GM12872 (cell line): ENCODE data around the gene CHAT.

Source experiments
- TF ChIP-seq, protein P1 (sequence below): IDR thresholded peaks from 3 replicates; pipeline ENCODE4 v1.5.1; 2011; ENCODE audit warnings: low read depth, mild to moderate bottlenecking, low read length, moderate library complexity; ENCODE audit not compliant: insufficient read depth

Gene CHAT

DNA sequence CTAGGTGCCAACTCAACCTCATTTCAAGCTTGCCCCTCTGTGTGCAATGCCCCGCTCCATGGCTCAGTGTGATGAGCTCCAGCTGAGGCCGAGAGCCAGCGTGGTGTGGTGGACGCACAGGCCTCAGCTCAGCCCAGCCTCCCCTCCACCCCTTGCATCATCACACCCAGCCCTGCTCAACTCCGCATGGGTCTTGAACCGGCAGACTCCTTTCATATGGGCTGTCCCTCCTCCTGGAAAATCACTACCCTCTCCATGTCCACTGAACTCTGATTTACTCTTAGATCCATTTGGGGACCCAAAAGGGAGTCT lies 20.3 kb upstream of the CHAT start:
- TF ChIP-seq, protein P1, sequence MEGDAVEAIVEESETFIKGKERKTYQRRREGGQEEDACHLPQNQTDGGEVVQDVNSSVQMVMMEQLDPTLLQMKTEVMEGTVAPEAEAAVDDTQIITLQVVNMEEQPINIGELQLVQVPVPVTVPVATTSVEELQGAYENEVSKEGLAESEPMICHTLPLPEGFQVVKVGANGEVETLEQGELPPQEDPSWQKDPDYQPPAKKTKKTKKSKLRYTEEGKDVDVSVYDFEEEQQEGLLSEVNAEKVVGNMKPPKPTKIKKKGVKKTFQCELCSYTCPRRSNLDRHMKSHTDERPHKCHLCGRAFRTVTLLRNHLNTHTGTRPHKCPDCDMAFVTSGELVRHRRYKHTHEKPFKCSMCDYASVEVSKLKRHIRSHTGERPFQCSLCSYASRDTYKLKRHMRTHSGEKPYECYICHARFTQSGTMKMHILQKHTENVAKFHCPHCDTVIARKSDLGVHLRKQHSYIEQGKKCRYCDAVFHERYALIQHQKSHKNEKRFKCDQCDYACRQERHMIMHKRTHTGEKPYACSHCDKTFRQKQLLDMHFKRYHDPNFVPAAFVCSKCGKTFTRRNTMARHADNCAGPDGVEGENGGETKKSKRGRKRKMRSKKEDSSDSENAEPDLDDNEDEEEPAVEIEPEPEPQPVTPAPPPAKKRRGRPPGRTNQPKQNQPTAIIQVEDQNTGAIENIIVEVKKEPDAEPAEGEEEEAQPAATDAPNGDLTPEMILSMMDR: no peak

DNA sequence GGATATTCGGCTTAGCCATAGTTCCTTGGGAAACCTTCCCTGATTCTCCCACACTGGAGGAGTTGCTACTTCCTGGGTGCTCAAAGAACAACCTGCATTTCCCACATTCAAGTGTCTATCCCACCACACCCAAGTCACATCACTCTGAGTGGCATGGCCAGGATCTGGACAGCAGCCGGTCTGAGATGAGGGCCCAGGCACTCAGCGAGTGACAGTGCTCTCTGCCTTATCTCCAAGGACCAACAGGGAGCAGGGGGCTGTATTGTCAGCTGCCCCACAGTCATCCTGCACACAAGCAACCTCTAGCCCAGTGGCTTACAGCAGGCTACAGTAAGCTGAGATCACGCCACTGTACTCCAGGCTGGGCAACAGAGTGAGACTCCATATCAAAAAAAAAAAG lies 19.8 kb upstream of the CHAT start:
- TF ChIP-seq, protein P1: no peak

DNA sequence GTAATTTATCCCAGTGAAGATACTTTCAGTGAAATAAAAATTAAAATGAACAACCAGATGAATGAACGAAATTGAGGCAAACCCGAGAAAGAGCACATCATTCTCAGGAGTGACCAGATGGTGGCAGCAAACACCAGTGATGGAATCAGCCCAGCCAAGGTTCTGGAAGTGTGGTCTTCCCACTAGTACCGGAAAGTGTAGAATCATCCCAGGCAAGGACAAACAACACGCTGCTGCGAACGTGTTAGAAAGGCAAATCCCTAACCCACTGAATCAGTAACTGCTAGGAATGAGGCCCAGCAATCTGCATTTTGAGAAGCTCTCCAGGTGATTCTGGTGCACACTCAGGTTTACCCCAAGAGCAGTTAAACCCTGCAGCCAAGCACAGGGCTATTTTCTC lies 19.2 kb upstream of the CHAT start:
- TF ChIP-seq, protein P1: peak; percentile 86

DNA sequence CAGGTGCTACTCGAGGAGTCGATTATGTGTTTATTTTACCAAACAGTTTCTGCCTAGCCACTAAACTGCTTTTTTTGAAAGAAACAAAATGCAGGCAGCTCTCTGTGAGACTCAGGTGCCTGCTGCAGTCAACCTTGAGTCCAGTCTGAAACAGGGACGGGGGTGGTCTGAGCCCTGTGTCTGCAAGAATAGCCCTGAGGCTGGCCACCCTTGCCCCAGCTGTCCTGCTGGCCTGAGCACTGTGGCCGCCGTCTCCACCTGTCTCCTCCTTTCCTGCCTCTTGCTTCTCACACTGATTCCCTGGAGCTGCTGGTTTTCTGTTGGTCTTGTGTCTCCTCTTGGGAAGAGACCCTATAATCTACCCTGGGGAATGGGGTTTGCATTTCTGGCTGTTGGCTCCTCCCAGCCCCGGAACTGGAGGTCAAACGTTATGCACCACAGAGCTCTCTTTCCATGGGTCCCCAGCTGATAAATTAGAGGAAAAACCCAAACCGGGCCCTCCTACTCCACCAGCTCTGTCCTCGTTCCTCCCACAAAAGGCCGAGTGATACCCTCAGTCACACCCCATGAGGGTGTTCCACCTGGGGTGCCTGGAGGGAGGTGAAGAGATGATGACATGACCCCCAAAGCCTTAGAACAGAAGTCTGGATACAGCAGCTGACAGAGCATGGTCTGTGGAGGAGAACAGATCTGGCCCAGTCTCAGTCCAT lies 18.7 kb upstream of the CHAT start:
- TF ChIP-seq, protein P1: no peak

DNA sequence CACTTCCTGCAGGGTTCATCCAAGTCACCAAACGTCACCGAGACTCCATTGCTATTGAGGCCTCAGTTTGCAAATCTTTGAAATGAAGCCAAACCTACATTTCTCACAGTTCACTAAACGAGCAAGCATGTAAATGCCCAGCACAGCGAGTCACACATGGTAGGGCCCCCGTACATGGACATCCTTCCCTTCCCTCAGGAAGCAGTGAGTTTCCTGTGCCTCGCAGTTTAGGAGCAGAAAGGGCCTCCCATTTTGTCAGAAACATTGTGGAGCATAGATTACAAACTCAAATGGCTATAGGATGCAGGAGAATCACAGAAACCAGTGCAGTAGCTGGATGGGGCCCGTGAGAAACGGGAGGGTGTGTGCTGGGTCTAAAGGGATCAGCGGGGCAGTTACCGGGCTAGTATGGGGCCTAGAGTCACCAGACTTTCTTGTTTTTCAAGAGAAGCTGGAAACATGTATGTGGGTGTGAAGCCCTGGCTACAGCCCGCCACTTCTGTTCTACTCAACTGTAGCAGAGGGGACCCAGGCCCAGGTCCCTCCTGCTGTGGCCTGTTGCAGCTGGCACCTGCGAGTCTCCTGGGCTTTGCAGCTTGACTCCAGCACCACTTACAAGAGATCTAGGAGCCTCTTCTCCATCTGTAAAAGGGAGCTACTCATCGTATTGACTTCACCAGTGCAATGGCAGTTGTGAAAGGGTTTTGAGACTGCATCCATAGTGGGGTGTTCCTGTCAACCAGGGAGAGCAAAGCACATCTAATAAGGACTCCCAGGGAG lies 17.9 kb upstream of the CHAT start:
- TF ChIP-seq, protein P1: no peak

DNA sequence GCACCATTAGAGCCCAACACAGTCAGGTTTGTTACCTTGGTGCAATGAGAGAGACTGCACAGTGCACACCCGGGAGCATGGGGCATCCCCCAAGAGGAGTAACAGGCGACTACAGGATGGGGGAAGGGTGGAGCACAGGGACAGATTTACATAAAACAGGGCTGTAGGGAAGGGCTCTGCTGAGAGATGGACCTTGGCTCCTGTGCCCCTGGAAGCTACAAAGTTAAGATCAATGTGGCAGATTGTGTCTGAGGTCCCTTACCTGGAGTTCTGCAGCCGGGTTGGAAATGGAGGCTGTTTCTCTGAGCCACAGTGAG lies 17.4 kb upstream of the CHAT start:
- TF ChIP-seq, protein P1: no peak

DNA sequence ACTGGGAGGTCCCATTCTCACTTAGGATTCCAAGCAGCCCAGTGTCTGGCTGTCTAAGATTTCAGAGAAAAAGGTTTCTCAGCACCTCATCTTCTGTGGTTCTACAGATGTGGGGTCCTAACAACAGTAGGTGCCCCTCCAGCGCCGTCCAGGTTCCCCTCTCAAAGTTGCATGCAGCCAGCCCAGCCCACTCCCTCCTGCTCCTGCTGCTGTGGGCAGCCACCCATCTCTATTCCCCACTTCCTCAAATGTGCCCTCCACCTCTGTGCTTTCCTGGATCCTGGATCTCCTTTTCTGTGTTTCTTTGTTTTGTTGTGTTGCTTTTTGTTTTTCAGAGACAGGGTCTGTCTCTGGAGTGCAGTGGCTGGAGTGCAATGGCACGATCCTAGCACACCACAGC lies 17.0 kb upstream of the CHAT start:
- TF ChIP-seq, protein P1: no peak
